GM19035 (cell line): Measurements from ENCODE around the gene KRTAP5-2.
"Not testable (repeated sequence)": the region's sequence is repeated elsewhere in the genome, so short reads cannot be mapped to it uniquely, and the experiment has no call there.

Experiments
- ATAC-seq: cut with Tn5 transposase; IDR thresholded peaks from one replicate; pipeline ENCODE4 v1.9.1; 2021; ENCODE audit not compliant: unreplicated experiment

Gene KRTAP5-2

GRCh38 chr11:1592628-1593027, 5.5 kb downstream of the KRTAP5-2 start:
- no peak for ATAC-seq

- ATAC-seq, result no peak
Observed at GRCh38 chr11:1589996-1590395, 8.1 kb downstream of the KRTAP5-2 start.

- not testable (repeated sequence) for ATAC-seq
Observed at GRCh38 chr11:1589191-1589963, 8.7 kb downstream of the KRTAP5-2 start.

GRCh38 chr11:1586699-1587098, 11.4 kb downstream of the KRTAP5-2 start:
- no peak for ATAC-seq

DNA sequence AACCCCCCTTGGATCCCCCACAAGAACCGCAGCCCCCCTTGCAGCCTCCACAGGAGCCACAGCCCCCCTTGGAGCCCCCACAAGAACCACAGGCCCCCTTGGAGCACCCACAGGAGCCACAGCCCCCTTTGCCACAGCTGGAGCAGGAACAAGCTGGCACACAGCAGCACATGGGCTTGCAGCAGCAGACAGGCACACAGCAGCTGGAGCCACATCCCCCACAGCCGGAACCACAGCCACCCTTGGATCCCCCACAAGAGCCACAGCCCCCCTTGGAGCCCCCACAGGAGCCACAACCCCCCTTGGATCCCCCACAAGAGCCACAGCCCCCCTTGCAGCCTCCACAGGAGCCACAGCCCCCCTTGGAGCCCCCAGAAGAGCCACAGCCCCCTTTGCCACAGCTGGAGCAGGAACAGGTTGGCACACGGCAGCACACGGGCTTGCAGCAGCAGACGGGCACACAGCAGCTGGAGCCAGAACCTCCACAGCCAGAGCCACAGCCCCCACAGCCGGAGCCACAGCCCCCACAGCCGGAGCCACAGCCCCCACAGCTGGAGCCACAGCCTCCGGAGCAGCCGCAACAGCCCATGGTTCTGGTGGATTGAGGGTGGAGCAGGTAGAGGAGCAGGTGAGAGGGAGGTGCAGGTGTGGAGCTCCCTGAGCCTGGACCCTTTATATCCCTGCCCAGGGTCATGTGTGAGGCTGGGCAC, 13.3 kb downstream of the KRTAP5-2 start, which contains the start of gene KRTAP5-1:
TSS of gene KRTAP5-1 (minus strand) at position 623 of the 710 bp plus-strand sequence. CDS start at position 589, 34 bp downstream.
- ATAC-seq, result not testable (repeated sequence)

- not testable (repeated sequence) for ATAC-seq
Observed at GRCh38 chr11:1582909-1583308, 15.2 kb downstream of the KRTAP5-2 start.

GRCh38 chr11:1581976-1582375, 16.1 kb downstream of the KRTAP5-2 start:
- ATAC-seq, result no peak

- ATAC-seq, result no peak
Observed at GRCh38 chr11:1576825-1577224, 21.3 kb downstream of the KRTAP5-2 start.

- not testable (repeated sequence) for ATAC-seq
Observed at GRCh38 chr11:1575756-1576155, 22.3 kb downstream of the KRTAP5-2 start.

DNA sequence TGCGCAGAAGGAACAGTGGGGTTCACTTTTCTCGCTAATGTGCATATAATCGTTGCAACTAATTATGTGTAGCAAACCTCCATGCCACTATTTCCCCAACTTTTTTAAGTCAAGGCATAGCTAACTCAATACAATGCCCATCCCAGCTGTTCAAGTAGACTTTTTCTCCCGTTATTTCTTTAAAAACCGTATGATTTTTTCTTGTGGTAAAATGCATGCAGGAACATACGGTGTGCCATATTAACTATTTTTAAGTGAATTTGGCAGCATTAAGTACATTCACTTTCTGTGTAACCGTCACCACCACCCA, 23.2 kb downstream of the KRTAP5-2 start:
- no peak for ATAC-seq

DNA sequence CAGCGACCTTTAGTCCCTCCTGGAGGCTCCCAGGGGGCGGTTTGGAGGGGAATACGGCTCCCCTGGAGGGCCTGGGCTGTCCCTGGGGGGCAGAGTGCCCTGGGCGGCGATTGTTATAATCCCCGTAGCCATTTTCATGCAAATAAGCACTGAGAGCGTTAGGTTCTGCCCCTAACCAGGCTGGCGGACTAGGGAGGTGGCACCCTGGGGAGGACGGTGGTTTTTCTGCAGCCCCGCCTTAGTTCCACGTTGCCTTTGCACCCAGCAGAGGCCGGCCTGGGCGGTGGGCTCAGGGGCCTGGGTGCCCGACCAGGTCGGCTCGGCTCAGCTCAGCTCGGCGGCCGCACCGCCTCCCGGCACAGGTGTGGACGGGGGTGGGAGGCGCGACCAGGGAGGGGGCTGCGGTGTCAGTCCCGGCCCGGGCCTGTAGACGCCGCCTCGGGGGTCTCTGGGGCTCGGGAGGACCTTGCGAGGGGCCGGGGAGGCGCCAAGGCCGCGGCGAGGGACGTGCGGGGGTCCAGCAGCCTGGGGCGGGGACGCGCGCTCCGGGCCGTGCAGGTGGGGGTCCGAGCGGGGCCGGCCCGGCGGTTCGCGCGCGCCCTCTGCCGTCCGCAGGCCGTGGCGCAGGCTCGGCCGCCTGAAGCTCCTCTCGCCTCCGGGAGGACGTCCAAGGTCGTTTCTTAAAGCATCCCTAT, 23.7 kb downstream of the KRTAP5-2 start:
- ATAC-seq, result peak; percentile 40

DNA sequence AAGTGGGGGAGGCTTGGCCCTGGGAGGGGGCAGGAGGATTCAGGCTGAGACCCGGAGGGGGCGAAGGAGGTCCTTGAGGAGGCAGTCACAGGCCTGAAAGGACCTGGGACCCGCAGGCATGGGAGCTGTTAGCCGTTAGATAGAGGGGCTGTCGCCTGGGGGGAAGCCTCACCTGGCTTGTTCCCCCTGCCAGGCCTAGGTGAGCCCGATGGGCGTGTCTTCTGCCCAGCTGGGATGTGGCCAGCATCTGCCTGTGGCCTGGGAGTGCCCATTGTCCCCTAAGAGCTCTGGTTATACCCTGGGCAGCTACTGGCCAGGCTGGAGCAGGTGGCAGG, 24.2 kb downstream of the KRTAP5-2 start:
- ATAC-seq, result no peak

DNA sequence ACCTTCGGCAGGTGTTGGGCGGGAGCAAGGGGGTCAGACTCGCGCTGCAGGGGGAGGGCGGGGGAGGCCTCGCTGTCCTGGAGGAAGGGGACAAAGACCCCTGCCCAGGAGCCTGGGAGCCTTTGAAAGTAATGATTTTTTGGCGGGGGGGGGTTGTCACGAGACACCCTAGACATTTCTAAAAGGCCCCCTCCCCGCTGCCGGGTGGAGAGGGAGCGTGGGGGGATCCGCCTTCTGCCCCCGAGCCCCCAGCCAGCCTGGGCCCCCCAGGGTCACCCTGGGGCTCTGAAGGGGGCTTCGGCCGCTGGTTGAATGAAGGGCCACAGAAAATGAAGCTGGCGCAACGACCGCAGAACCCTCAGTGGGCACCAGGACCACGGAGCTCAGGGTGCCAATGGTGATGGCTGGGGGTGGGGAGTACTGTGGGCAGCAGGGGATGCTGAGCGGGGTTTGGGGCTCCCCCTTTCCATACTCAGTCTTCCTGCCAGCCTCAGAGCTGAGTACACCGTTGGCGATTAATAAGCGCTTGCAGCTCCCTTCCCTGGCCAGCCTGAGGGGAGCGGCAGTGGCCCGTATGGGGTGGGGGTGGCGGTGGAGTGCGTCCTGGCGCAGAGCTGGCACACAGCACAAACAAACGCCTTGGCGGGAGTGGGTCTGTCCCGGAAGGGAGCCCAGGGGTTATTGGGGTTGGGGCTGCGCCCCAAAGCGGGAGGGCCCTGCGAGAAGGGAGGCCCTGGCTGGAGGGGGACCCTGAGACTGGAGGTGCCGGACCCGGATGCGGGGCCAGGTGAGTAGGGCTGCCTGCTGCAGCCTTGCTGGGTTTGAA, 24.8 kb downstream of the KRTAP5-2 start:
- ATAC-seq, result no peak

DNA sequence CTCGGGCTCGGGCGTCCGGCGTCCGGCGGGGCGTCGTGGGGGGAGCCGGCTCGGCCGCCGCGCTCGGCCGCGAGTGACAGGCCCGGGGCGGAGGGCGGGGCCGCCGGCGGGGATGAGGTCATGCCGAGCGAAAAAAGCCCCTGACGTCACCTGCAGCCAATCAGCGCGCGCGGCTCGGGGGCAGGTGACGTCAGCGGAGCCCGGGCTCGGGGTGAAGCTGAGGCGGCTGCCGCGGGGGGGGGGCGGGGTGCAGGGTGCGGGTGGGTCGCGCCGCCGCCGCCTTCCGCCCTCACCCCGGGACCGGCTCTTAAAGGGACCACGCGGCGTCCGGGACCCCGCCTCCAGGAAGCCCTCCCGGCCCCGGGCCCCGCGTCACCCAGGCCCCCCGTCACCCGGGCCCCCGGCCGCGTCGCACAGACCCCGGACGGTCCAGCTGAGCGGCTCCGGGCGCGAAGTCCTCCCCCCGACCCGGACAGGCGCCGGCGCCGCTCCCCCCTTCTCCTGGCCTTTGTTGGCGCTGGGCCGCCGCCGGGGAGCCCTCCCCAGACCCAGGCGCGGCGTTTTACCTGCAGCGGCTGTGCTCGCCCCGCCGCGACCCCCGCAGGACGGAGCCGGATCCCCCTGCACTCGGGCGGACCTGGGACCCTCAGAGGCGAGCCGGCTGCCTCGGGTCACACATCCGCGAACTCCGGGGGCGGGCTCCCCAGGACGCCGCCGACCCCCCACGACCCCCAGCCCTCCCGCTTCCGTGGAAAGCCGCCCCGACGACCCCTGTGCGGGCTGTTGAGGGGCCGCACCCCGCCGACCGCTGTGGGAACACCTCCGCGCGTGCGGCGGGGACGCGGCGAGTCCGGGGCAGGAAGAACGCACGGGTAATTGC, 25.7 kb downstream of the KRTAP5-2 start, which contains the start of gene DUSP8:
TSS of gene DUSP8 (minus strand) at position 75 of the 880 bp plus-strand sequence. CDS start 6,445 bp downstream, outside the sequence.
- peak; percentile 57 for ATAC-seq

DNA sequence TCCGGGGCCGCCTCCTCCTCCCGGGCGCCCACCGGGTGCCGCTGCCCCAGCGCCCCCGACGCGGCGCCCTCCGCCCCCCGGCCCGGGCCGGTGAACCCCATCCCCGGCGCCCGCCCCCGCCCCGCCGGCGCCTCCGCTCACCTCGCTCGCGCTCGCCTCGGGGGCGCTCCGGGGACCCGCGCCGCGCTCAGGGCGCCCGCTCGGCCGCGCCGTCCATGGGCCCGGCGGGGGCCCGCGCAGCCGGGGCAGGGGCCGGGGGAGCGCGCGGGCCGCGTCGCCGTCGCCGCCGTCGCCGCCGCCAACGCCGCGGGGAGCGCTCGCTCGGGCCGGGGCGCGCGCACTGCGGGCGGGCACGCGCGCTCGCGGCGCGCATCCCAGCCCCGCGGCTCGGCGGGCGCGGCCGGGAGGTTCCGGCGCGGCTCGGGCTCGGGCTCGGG, 26.3 kb downstream of the KRTAP5-2 start:
- no peak for ATAC-seq

- ATAC-seq, result no peak
Observed at GRCh38 chr11:1570896-1571759, 27.0 kb downstream of the KRTAP5-2 start.

DNA sequence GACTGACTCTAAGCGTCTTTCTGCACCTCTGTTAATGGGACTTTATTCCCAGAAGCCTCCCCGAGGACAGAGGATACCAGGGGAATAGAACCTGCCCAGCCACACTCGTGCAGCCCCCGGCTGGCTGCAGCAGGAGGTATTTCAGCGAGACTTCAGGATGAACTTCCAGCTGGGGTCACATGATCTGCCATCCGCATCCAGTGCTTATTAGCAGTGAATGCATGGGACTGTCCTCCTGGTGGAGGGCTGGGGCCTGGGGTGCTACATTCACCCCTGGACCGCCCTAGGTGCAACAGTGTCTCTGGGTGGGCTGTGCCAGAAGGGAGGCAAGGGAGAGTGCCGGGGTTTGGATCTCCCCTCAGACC, 27.6 kb downstream of the KRTAP5-2 start:
- ATAC-seq, result no peak

DNA sequence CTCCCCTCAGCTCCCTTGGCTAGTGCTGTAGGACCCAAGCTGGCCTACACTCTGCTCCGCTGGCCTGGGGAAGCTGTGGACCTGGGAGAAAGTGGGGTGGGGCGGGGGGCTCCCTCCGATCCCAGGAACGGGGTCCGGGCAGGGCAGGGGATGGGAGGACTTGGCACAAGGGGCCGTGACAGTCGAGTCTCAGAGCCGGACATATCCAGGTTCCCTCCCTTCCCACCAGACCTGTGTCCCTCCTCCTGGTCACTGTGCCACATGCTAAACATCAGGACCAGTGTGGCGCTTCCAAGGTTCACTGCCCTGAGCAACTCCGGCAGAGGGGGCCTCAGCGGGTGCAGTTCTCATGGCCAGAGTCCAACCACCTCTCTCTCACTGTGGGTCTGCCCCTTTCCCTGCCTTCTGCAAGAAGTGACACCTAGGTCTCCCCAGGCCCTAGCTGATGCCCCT, 28.1 kb downstream of the KRTAP5-2 start:
- no peak for ATAC-seq

DNA sequence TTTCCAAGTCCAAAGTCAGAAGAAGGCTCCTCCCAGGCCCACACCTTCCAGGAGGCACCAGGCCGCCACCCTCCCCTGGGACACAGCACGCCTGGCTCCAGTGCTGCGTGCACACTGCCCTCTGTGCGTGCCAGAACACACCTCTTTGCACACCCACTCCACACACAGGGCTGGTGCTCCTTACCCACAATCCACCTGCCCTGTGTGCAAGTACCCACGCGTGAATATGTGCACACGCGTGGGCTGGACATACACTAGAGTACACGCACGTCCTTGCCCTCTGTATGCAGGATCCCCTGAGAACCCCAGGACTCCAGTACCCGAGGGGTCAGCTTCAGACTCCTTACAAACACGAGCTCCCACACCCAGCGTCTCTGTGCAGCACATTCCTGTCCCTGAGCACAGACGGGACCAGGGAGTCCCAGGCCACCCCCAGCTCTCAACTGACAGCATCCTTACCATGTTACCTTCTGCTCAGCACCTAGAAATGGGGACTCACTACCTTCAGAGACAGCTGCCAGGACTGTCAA, 28.8 kb downstream of the KRTAP5-2 start:
- ATAC-seq, result no peak
